Measurements from ENCODE around the gene PRR9.
"Not testable (repeated sequence)": the region's sequence is repeated elsewhere in the genome, so short reads cannot be mapped to it uniquely, and the experiment has no call there.

The PRR9 gene

DNA sequence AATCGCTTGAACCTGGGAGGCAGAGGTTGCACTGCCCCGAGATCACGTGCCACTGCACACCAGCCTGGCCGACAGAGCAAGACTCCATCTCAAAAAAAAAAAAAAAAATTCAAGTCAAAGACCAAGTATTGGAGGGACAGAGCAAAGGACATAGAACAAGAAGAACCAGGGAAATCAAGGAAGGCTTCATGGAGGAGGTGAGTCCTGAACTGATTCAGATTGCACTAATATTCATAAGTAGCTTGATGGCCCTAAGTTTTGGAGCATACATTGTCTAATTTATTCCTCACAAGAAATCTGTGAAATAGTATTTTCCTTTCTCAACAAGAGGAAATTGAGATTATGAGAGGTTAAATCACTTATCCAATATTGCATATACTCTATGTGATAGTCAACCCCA is 3.9 kb upstream of the PRR9 start:
- H3K4me3 ChIP-seq (ENCODE audit: low read depth, low read length) = no peak overlapping the region
- TF ChIP-seq, protein P1, sequence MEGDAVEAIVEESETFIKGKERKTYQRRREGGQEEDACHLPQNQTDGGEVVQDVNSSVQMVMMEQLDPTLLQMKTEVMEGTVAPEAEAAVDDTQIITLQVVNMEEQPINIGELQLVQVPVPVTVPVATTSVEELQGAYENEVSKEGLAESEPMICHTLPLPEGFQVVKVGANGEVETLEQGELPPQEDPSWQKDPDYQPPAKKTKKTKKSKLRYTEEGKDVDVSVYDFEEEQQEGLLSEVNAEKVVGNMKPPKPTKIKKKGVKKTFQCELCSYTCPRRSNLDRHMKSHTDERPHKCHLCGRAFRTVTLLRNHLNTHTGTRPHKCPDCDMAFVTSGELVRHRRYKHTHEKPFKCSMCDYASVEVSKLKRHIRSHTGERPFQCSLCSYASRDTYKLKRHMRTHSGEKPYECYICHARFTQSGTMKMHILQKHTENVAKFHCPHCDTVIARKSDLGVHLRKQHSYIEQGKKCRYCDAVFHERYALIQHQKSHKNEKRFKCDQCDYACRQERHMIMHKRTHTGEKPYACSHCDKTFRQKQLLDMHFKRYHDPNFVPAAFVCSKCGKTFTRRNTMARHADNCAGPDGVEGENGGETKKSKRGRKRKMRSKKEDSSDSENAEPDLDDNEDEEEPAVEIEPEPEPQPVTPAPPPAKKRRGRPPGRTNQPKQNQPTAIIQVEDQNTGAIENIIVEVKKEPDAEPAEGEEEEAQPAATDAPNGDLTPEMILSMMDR (IDR thresholded peaks at IDR 0.05; ENCODE audit: low read depth, low read length) = no peak

DNA sequence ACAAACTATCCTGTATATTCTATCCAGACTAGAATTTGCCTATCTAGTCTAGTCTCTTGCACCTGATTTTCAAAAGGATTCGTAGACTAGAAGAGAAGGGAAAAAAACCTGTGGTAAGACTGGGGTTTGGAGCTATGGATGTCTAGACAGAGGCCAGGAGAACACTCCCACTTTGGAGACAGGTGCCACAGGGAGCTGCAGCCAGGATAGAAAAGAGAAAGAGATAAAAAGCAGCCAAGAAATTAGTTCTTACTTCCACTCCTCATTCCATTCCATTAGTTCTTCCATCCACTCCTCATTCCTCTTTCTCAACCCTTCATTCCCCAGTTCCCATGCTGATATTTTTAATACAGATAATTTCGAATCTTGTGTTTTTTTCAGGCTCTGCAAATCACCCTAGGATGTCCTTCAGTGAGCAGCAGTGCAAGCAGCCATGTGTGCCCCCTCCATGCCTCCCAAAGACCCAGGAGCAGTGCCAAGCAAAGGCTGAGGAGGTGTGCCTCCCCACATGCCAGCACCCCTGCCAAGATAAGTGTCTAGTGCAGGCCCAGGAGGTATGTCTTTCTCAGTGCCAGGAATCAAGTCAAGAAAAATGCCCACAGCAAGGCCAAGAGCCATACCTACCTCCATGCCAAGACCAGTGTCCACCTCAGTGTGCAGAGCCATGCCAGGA is 496 bp downstream of the PRR9 start:
- TF ChIP-seq, protein P1 (IDR thresholded peaks at IDR 0.05; ENCODE audit: low read depth, low read length) = no peak
- H3K4me3 ChIP-seq (ENCODE audit: low read depth, low read length) = no peak overlapping the region

DNA sequence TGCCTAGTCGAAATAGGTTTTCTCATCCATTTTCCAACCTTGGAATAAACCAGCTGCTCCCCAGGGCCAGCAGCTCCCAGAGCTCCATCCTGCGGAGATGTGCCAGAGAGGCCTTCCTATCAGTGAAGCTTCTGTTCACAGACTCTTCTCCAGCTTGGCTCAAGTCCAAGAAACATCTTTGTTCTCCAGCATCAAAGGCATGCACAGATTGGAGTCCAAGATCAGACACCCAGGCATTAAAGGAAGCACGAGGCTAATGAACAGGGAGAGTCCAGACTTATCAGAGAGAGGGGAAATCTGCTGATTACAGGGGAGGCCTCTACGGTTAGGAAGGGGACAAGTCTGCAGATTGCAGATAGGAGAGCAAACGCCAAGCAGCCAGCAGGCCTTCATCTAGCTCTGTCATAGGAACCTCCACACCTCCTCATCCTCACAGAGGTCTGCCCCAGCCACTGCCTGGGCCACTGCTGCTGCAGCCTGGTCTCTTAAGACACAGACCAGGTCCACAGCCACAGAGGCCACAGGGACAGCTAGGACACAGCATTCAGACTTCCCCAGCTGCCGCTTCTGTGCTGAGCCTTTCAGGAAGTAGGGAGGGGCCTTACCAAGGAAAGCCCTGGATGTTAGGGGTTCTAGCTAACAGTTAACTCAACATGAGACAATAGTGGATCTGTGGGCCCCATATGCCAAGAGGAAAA is 3.4 kb downstream of the PRR9 start:
- TF ChIP-seq, protein P1 (IDR thresholded peaks at IDR 0.05; ENCODE audit: low read depth, low read length) = no peak
- no peak overlapping the region for H3K4me3 ChIP-seq (ENCODE audit: low read depth, low read length)

DNA sequence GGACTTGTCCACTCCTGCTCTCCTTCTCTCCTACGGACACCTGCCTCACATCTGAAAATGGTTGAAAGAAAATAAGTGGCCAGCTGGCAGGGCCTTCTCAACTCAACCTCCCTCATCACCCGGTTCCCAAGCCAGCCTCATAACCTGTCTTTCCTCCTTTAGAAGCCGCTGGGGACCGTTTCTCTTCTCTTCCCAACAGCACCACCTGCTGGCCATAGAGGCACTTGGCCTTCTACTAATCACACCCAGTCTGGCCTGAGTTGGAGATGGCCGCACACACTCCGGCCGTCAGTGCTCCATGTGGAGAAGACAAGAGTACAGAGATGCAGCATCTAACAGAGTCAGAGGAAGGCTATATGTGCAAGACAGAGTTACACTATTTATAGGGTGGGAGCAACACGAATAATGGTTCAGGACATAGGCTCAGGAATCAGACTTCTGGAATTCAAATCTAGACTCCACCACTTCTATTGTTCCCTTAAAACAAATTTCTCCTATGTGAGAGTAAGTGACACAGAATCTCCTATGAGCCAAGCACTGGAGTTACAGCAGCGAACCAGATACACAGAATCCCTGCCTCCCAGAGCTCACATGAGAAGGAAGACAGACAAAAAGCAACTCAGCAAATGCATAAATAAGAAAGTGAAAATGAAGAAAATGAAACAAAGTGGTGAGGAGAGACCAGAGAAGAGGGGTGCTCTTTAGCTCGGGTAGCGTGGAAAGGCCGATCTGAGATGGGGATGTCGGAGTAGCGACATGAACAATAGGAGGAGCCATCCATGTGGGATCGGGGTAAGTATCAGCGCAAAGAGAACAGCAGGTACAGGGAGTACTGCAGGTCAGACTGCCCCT is 5.9 kb downstream of the PRR9 start:
- not testable (repeated sequence) for H3K4me3 ChIP-seq (ENCODE audit: low read depth, low read length)
- TF ChIP-seq, protein P1 (IDR thresholded peaks at IDR 0.05; ENCODE audit: low read depth, low read length) = peak; percentile 41

DNA sequence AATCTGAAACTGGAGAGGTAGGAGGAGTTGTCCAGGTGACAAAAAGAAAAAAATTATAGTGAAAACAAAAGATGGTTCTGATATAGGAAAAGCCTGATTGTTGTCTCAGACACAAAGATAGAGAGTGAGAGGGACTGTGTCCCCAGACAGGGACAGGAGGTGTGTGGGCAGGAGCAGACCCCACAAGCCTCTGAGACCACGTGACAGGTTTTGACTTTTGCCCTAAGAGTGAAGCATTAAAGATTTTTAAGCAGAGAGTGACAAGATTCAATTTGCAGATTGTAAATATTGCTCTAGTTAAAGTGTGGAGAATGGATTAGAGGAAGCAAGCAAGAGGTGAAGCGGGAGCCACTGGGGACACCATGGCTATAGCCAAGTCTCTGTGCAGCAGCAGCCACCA is 10.4 kb downstream of the PRR9 start:
- H3K4me3 ChIP-seq (ENCODE audit: low read depth, low read length) = no peak overlapping the region
- TF ChIP-seq, protein P1 (IDR thresholded peaks at IDR 0.05; ENCODE audit: low read depth, low read length) = no peak

DNA sequence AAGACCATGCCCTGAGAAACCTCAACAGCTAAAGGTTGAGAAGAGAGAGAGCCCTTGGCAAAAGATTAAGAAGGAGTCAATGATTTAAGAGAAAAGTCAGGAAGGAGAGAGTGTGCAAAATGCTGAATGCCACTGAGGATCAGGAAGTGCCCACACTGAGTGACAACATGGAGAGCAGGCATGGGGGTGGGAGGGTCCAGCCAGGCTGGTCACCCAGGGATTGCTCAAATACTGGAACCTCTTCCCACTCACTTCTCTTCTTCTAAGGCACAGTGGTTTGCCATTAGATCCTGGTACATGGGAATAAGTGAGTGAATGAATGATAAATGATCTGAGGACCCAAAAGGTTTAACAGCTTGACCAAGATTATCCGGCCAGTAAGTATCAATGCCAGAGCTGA is 11.1 kb downstream of the PRR9 start:
- TF ChIP-seq, protein P1 (IDR thresholded peaks at IDR 0.05; ENCODE audit: low read depth, low read length) = no peak
- no peak overlapping the region for H3K4me3 ChIP-seq (ENCODE audit: low read depth, low read length)
